Skeletal muscle satellite cell (primary cell): ENCODE measurements around the gene CACNG4.
"Not testable (repeated sequence)": the region's sequence is repeated elsewhere in the genome, so short reads cannot be mapped to it uniquely, and the experiment has no call there.

Experiments used
- H3K27me3 ChIP-seq: 2 replicates; pipeline ENCODE4 v1.7.0; 2013; ENCODE audit warnings: low read length; ENCODE audit not compliant: control insufficient read depth, insufficient read depth
- H3K36me3 ChIP-seq: 2 replicates; pipeline ENCODE4 v1.7.0; 2013; ENCODE audit warnings: mild to moderate bottlenecking, control low read depth, low read length; ENCODE audit not compliant: insufficient read depth
- H3K4me1 ChIP-seq: 2 replicates; pipeline ENCODE4 v1.7.0; 2013; ENCODE audit warnings: low read length; ENCODE audit not compliant: control insufficient read depth, insufficient read depth
- H3K4me2 ChIP-seq: 2 replicates; pipeline ENCODE4 v1.7.0; 2013; ENCODE audit warnings: mild to moderate bottlenecking, low read length
- H3K4me3 ChIP-seq: 2 replicates; pipeline ENCODE4 v1.7.0; 2013; ENCODE audit warnings: low read length
- H3K9ac ChIP-seq: 2 replicates; pipeline ENCODE4 v1.7.0; 2013; ENCODE audit warnings: mild to moderate bottlenecking, low read depth, low read length, moderate library complexity
- H3K9me3 ChIP-seq: replicated peaks from 2 replicates; pipeline ENCODE4 v1.7.0; 2013; ENCODE audit warnings: mild to moderate bottlenecking, control low read depth, low read length

Gene CACNG4

GRCh38 chr17:67025216-67025792, 60.8 kb downstream of the CACNG4 start:
- Histone ChIP-seq H3K9me3 (no peaks in the 10 kb centered on the region), H3K4me1 (no peaks in the 10 kb centered on the region), H3K27me3 (peaks cover 25% of the 10 kb centered on the region), H3K4me2 (no peak overlapping the region), H3K36me3 (no peaks in the 10 kb centered on the region), H3K4me3 (no peak overlapping the region), H3K9ac (no peak overlapping the region)

DNA sequence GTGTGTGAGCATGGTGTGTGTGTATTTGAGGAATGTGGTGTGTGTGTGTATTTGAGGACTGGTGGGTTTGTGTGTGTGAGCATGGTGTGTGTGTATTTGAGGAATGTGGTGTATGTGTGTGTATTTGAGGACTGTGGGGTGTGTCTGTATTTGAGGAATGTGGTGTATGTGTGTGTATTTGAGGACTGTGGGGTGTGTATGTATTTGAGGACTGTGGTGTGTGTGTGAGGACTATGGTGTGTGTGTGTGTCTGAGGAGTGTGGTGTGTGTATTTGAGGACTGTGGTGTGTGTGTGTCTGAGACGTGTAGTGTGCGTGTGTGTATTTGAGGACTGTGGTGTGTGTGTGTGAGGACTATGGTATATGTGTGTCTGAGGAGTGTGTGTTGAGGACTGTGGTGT, 61.8 kb downstream of the CACNG4 start:
- Histone ChIP-seq H3K36me3 (no peaks in the 10 kb centered on the region), H3K9ac (no peak overlapping the region), H3K9me3 (no peaks in the 10 kb centered on the region), H3K4me1 (no peaks in the 10 kb centered on the region), H3K27me3 (peaks cover 20% of the 10 kb centered on the region), H3K4me2 (no peak overlapping the region), H3K4me3 (no peak overlapping the region)

GRCh38 chr17:67027031-67027628, 62.6 kb downstream of the CACNG4 start:
- Histone ChIP-seq H3K27me3 (peaks cover 25% of the 10 kb centered on the region), H3K4me2 (no peak overlapping the region), H3K9ac (no peak overlapping the region), H3K36me3 (no peaks in the 10 kb centered on the region), H3K9me3 (no peaks in the 10 kb centered on the region), H3K4me3 (no peak overlapping the region), H3K4me1 (no peaks in the 10 kb centered on the region)

DNA sequence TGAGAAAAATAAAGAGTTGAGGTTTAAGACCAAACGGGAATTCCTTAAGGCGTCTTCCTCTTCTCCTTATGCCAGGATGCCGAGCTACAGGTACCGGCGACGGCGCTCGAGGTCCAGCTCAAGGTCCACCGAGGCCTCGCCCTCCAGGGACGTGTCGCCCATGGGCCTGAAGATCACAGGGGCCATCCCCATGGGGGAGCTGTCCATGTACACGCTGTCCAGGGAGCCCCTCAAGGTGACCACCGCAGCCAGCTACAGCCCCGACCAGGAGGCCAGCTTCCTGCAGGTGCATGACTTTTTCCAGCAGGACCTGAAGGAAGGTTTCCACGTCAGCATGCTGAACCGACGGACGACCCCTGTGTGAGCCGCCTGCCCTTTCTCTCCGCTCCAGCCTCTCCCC, 66.1 kb downstream of the CACNG4 start:
- Histone ChIP-seq H3K4me2 (no peak overlapping the region), H3K4me1 (no peaks in the 10 kb centered on the region), H3K36me3 (no peaks in the 10 kb centered on the region), H3K9ac (no peak overlapping the region), H3K4me3 (no peak overlapping the region), H3K9me3 (no peaks in the 10 kb centered on the region), H3K27me3 (peaks cover 28% of the 10 kb centered on the region)

GRCh38 chr17:67032382-67032781, 67.9 kb downstream of the CACNG4 start:
- no peaks in the 10 kb centered on the region for H3K4me1 ChIP-seq
- no peak overlapping the region for H3K4me3 ChIP-seq
- H3K9me3 ChIP-seq = no peaks in the 10 kb centered on the region
- peaks cover 35% of the 10 kb centered on the region for H3K27me3 ChIP-seq
- no peaks in the 10 kb centered on the region for H3K36me3 ChIP-seq
- H3K4me2 ChIP-seq = no peak overlapping the region
- H3K9ac ChIP-seq = no peak overlapping the region

GRCh38 chr17:67032985-67033384, 68.5 kb downstream of the CACNG4 start:
- no peaks in the 10 kb centered on the region for H3K4me1 ChIP-seq
- H3K4me3 ChIP-seq = no peak overlapping the region
- H3K9me3 ChIP-seq = no peaks in the 10 kb centered on the region
- no peaks in the 10 kb centered on the region for H3K36me3 ChIP-seq
- no peak overlapping the region for H3K4me2 ChIP-seq
- H3K27me3 ChIP-seq = peaks cover 35% of the 10 kb centered on the region
- H3K9ac ChIP-seq = no peak overlapping the region

- Histone ChIP-seq H3K4me2 (no peak overlapping the region), H3K4me1 (no peaks in the 10 kb centered on the region), H3K9ac (no peak overlapping the region), H3K4me3 (no peak overlapping the region), H3K27me3 (peaks cover 40% of the 10 kb centered on the region), H3K36me3 (no peaks in the 10 kb centered on the region), H3K9me3 (no peaks in the 10 kb centered on the region)
Observed at GRCh38 chr17:67033613-67034012, 69.1 kb downstream of the CACNG4 start.

GRCh38 chr17:67035131-67036083, 70.9 kb downstream of the CACNG4 start:
- Histone ChIP-seq H3K4me2 (no peak overlapping the region), H3K9ac (no peak overlapping the region), H3K36me3 (no peaks in the 10 kb centered on the region), H3K4me3 (no peak overlapping the region), H3K9me3 (no peaks in the 10 kb centered on the region), H3K27me3 (peaks cover 46% of the 10 kb centered on the region), H3K4me1 (no peaks in the 10 kb centered on the region)

GRCh38 chr17:67038861-67039365, 74.4 kb downstream of the CACNG4 start:
- H3K4me1 ChIP-seq = no peaks in the 10 kb centered on the region
- H3K9ac ChIP-seq = no peak overlapping the region
- H3K4me2 ChIP-seq = no peak overlapping the region
- no peak overlapping the region for H3K4me3 ChIP-seq
- peaks cover 64% of the 10 kb centered on the region for H3K27me3 ChIP-seq
- no peaks in the 10 kb centered on the region for H3K9me3 ChIP-seq
- H3K36me3 ChIP-seq = no peaks in the 10 kb centered on the region

DNA sequence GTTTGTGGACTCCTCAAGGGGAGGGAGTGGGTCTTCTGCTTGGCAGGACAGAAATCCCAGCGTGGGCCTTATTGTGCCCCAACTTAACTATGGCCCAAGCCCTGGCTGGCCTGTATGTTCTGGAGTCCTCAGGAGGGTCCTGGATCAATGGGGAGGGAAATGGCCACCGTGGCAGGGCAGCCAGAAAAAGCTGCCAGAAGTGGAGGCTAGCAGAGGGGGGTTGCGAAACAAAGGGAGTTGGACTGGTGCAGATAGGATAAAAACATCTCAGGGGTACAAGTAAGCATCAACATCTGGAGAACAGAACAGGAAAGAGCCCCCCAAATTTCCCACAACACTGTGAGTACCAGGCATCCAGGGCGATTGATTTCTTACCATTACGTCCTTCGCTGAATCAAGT, 76.1 kb downstream of the CACNG4 start:
- no peaks in the 10 kb centered on the region for H3K4me1 ChIP-seq
- no peak overlapping the region for H3K4me3 ChIP-seq
- peaks cover 67% of the 10 kb centered on the region for H3K27me3 ChIP-seq
- H3K4me2 ChIP-seq = no peak overlapping the region
- no peak overlapping the region for H3K9ac ChIP-seq
- H3K9me3 ChIP-seq = no peaks in the 10 kb centered on the region
- no peaks in the 10 kb centered on the region for H3K36me3 ChIP-seq

GRCh38 chr17:67041119-67041518, 76.6 kb downstream of the CACNG4 start:
- H3K4me3 ChIP-seq, H3K4me2 ChIP-seq, H3K4me1 ChIP-seq, H3K9me3 ChIP-seq, H3K9ac ChIP-seq, H3K36me3 ChIP-seq: not testable (repeated sequence)
- H3K27me3 ChIP-seq = peaks cover 70% of the 10 kb centered on the region
